Dermis blood vessel endothelial cell (primary cell): ENCODE results near the gene PUS1. TPM values are rescaled to one million over a fixed set of nuclear protein-coding genes. Genes with fewer than 3 reads are reported as not detected.
A peak's percentile ranks its signal among the peaks of the same experiment; 100 is the strongest.
"Not testable (repeated sequence)": the region's sequence is repeated elsewhere in the genome, so short reads cannot be mapped to it uniquely, and the experiment has no call there.

Source experiments
- DNase-seq: peaks from one replicate; pipeline ENCODE4 v3.0.0; 2010
- total RNA-seq: library from RNA; depleted of rRNA; stranded (reverse); fragments of >200 nt; gene quantifications from 2 replicates; pipeline ENCODE4 v1.2.3, GENCODE V29; 2014

Gene PUS1
- 12.3 and 17.6 TPM in 2 replicates for total RNA-seq

DNA sequence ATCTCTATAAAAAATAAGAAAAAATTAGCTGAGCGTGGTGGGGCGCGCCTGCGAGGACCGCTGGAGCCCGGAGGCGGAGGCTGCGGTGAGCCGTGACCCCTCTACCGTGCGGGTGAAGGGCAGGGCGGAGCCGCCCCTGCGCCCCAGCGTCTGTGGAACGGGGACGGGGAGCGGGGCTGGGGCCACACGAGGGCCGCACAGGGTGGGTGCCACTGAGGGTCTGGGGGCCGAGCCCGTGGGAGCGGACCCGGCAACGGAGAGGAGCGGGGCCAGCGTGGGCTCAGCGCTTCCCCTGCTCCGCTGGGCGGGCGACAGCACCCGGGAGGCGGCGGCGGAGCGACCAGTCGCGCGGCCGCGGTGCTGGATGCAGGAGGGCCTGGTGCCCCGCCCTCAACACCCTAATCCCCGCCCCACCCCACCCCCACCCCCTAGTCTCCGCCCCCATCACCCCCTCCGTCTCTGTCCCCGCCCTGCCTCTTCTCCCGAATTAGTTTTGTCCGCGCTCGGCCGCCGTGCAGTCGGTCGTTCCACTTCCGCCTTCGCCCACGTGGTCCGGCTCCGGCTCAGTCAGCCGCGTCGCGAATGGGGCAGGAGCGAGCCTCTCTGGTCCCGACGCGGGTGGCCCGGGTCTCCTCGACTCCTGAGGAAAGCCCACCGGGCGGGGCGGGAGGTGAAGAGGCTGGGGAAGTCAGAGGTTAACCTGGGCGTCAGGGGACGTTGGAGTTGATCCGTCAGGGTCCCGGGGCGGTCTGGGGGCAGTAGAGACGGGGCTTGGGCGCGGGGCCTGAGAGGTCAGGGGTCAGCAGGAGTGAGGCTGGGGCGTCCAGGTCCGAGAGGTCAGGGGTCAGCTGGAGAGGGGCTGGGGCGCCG lies at the start of gene PUS1:
Gene PUS1, plus strand, starts transcription at position 566 of the 870 bp plus-strand sequence. CDS start 447 bp downstream, outside the sequence.
- DNase-seq, result peak; percentile 97

DNA sequence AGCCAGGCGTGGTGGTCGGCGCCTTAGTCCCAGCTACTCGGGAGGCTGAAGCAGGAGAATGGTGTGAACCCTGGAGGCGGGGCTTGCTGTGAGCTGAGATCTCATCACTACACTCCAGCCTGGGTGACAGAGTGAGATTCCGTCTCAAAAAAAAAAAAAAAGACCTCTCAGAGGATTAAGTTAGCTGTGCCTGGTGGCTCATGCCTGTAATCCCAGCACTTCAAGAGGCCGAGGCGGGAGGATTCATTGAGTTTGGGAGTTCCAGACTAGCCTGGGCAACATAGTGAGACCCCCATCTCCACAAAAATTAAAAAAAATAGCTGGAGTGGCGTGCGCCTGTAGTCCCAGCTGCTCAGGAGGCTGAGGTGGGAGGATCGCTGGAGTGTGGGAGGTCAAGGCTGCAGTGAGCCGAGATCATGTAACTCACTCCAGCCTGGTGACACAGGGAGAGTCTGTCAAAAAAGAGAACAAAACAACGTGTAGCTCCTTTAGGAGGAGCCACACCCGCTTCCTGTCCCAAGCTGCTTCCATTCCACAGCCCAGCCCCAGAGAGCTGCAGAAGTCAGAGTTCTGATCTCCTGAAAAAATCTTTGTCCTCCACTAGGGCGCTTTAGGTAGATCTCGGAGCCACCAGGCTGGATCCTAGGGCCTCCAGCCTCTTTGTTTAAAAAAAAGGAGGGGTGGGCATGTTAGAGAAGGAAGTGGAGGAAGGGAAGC lies 46.1 kb upstream of the PUS1 start:
- DNase-seq, result no peak

DNA sequence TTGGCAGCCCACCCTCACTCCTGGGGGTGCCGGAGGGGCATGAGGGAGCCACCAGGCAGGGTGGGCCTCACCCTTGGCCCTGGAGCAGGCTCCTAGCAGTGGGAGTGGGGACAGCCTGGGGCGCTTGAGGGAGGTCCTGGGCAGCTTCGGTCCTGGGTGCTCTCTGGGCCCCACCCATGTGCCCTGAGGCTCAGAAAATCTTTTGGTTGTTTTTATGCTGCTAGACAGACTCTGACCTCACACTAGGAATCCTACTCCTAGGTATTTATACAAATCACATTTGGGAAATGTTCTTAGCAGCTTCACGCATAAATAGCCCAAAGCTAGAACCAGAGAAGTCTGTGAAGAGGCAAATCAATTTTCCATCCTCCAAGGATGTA lies 45.6 kb upstream of the PUS1 start:
- DNase-seq, result no peak

DNA sequence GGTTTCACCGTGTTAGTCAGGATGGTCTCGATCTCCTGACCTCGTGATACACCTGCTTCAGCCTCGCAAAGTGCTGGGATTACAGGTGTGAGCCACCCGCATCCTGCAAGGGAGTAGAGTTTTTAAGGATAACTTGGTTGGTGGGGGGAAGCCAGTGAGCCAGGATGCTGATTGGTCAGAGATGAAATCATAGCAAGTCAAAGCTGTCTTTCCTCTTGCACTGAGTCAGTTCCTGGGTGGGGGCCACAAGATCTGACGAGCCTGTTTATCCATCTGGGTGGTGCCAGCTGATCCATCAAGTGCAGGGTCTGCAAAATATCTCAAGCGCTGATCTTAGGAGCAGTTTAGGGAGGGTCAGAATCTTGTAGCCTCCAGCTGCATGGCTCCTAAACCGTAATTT lies 44.0 kb upstream of the PUS1 start:
- not testable (repeated sequence) for DNase-seq

DNA sequence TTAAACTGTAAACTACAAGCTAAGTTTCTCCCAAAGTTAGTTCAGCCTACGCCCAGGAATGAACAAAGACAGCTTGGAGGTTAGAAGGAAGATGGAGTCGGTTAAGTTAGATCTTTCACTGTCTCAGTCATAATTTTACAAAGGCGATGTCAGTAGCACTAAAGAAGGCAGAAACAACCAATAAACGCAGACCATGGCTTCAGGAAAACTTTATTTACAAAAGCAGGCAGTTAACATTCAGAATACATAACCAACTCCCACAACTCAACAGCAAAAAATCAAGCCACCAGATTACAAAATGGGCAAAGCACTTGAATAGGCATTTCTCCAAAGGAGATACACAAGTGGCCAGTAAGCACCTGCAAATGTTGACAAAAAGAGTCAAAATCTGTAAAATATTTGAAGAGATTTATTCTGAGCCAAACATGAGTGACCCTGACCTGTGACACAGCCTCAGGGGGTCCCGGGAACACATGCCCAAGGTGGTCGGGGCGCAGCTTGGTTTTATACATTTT lies 43.5 kb upstream of the PUS1 start:
- DNase-seq, result no peak

DNA sequence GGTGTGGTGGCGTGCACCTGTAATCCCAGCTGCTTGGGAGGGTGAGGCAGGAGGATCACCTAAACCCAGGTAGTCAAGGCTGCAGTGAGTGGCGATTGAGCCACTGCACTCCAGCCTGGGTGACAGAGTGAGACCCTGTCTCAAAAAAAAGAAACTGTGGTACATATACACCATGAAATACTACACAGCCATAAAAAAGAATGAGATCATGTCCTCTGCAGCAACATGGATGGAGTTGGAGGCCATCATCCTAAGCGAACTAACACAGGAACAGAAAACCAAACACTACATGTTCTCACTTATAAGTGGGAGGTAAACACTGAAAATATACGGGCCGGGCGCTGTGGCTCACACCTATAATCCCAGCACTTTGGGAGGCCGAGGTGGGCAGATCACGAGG lies 37.4 kb upstream of the PUS1 start:
- not testable (repeated sequence) for DNase-seq

DNA sequence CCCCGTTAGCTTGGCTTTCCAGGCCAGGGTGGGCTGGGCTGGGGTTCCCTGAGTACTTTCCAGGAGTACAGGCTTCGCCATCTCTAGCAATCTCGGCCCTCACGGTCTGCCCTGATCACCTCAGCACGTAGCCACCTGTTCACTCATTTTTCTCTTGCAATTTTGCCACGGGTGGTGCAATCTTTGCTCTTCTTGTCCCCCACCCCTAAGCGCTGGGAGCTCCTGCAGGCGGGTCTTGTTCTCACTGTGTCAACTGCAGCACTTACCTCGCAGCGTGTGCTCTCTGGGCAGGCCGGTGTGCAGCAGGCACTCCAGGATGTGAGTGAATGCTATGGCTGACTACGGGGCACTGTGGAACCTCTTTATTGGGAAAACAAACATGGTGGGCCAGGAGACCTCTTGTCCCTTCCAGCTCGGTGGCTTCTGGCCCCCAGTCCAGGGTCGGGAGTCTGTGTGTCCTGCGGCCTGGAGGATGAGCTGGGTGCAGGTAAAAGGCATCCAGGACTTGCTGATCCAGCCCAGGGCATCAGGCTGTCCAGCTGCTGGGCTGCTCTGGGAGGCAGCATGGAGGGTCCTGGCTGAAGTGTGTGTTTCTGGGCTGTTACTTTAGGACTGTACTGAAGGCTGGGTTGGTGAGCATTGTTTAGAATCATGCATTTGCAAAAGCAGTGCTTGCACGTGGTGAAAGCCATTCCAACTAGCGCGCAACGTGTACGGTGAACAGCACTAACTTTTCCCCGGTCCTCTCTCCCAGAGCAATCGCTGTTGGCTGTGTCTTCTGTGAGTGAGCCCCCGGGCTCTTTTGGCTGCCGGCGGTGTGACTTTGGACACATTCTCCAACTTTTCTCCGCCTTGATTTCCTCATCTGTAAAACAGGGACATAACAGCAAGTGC lies 36.1 kb upstream of the PUS1 start:
- DNase-seq, result no peak

DNA sequence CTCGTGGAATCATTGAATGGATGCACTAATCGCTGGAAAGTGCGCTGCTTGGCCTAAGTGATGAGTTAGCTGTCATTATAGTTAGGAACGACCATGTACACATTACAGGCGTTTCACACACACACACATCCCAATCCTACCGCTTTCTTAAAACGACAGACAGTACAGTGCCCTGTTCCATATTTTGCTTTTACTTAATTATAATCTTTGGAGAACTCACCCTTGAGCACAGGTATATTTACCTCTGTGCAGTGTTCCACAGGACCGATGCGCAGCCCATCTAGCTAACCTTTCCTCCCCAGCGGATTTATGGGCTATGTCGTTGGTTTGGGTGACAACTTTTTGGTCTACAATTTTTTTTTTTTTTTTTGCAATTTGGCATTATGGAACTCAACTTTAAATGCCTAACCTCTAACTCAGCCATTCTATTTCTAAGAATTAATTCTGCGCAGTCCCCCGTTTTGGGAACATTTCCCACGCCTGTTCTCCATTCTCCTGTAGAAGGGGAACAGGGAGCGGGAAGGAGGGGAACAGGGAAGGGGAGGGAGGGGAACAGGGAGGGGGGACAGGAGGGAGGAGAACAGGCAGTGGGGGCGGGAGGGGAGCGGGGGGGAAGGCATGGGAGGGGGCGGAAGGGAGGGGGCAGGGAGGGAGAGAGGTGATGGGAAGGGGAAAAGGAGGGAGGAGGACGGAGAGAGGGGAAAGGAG lies 35.3 kb upstream of the PUS1 start:
- no peak for DNase-seq

DNA sequence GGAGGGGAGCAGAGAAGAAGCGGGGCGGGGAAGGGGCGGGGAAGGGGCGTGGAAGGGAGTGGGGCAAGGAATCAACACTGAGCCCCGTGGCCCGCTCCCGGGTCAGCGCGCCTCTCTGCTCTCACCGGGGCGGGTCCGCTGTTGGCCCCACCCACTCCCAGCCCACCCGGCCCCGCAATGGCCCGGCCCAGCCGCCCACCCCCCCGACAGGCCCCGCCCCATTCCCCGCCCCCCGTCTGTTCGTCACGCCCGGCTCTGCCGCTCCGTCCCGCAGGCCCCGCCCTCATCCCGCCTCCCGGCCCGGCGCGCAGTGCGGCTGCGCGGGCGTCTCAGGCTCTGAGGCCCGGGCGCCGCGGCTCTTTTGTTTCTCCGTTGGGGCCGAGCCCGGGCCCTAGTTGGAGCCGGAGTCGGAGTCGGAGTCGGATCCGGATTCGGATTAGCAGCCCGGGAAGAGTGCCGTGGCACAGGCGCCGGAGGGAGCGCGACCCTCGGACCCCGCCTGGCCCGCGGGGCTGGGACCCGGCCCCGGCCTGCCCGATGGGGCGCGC lies 34.7 kb upstream of the PUS1 start, which contains the start of gene ULK1:
Gene ULK1, plus strand, starts transcription at position 310 of the 548 bp plus-strand sequence. CDS start 380 bp downstream, outside the sequence.
- peak; percentile 92 for DNase-seq

DNA sequence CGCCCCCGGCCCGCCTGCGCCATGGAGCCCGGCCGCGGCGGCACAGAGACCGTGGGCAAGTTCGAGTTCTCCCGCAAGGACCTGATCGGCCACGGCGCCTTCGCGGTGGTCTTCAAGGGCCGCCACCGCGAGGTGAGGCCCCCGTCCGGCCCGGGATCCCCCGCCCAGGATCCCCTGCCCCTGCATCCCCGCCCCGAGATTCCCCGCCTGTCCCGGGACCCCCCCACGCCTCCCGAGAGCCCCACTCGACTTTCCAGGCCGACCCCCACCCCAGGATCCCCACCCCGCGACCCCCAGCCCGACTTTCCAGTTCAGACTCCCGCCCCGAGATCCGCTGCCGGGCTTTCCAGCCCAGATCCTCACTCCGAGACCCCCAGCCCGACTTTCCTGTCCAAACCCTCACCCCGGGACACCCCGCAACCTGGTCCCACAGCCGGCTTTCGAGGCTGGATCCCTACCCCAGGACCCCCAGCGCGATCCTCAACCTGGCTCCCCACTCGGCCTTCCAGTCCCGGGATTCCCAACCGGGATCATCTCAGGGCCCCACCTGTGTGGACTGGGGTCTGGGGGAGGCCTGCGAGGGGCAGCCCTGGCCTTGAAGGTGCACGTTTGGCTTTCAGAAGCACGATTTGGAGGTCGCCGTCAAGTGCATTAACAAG lies 34.0 kb upstream of the PUS1 start:
- peak; percentile 24 for DNase-seq

DNA sequence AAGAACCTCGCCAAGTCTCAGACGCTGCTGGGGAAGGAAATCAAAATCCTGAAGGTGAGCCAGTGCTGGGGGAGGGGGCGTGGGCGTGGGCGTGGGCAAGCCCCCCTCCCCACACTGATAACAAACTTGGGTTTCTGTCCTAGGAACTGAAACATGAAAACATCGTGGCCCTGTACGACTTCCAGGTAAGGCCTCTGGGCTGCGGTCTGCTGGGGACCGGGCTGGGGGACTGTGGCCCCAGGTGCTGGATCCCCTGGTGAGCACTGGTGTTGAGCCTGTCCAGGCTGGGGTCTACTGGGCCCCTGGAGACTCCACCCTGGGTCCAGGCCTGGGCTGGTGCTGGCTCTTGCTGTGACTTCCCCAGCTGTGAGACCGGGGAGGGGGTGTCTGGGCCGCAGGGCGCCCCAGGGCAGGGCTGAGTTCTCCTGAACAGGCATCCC lies 33.4 kb upstream of the PUS1 start:
- no peak for DNase-seq

DNA sequence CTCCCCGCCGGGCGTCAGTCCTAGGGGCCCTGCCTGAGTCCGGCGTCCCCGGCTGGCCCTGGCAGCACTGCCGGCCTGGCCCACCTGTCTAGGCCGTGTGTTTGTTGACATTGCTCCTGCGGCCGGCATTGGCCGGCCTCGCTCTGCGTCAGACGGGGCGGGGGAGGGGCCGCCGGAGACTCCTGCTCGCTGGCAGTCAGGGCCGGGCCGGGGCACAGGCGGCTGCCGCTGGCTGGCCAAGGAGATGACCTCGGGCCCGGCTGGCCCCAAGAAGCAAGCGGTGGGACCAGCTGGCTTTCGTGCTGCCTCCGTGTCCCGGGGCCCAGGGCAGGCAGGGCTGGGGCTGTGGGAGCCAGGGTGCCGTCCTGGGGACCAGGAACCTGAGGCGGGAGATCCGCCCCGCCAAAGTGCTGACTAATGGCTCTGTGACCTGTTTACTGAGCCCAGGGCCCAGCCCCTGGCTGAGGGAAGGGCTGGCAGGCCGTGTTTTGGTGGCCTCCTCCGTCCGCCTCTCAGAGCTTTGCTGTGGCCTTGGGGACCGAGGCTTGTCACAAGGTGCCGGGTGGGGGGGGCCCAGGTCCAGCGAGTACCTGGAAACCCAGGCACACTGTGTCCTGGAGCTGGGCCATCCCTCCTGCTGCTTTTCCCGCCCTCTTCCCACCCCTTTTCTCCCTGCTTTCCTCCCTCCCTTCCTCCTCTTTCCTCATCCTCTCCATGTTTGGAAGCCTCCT lies 32.8 kb upstream of the PUS1 start:
- peak; percentile 91 for DNase-seq

DNA sequence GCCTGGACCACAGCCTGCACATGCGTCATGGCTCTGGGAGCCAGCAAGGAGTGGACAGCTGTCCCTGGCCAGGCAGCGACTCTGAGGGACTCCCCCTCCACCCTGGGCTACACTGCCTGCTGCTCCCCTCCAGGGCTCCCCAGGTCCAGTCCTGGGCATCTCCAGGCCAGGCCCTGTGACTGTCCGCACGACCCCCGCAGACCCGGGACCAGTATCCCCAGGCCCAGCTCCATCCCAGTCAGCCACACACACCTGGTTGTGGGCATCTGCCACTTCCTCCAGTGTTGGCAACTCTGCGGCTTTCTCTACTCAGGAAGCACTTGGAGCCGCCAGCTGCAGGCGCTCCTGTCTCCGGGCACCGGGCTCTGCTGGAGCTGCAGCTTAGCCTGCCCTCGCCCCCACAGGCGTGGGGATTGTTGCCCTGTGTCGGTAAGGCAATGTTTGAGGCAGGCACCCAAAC lies 32.2 kb upstream of the PUS1 start:
- DNase-seq, result peak; percentile 30

DNA sequence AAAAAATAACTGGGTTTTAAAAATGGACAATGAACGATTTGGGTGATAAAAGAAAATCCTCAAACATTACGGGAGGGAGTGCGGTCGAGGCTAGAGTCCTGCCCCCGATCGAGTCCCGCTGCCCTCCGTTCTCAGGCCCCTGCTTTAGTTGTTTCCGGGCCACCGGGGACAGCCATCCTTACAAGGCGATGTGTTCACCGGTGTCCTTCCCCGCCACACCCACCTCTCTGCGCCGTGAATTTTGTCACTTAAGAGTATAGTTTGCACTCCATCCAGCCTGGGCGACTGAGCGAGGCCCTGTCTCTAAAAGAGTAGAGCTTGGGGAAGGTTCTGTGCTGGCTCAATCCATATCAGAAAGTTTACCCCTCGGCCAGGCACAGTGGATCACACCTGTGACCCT lies 31.8 kb upstream of the PUS1 start:
- DNase-seq, result no peak

DNA sequence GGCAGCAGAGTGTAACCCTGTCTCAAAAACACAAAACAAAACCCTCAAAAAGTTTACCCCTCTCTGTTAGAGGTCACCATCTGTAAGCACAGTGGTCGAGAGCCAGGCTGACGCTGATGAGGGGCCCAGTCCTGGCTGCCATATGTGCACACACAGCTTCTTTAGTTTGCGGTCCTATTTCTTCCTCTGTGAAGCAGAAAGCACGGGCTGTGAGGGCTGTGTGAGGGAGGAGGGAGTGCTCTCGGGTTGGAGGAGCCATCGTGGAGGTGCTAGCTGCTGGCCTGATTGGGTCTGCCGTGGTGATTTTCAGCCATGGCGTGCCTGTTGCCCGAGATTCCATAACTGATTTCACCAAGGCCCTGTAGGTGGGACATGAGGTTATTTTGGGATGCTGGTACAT lies 31.2 kb upstream of the PUS1 start:
- DNase-seq, result no peak

DNA sequence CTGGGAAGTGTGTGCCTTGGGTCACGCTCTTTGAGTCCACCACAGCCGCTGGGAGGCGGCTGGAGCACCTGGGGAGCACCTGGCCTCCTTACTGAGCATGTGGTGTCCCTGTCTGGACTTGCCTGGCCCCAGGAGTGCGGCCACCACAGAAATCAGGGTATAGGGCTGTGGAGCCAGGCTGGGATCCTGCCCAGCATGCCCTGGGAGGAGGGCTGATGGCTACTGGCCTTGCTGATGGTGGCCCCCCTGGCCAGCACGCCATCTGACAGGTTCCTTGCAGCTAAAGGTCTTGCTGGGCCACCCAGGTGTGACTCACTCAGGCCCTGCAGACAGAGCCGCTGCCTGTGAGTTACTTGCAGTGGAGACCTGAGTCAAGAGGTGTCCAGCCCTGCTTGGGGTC lies 28.7 kb upstream of the PUS1 start:
- no peak for DNase-seq

DNA sequence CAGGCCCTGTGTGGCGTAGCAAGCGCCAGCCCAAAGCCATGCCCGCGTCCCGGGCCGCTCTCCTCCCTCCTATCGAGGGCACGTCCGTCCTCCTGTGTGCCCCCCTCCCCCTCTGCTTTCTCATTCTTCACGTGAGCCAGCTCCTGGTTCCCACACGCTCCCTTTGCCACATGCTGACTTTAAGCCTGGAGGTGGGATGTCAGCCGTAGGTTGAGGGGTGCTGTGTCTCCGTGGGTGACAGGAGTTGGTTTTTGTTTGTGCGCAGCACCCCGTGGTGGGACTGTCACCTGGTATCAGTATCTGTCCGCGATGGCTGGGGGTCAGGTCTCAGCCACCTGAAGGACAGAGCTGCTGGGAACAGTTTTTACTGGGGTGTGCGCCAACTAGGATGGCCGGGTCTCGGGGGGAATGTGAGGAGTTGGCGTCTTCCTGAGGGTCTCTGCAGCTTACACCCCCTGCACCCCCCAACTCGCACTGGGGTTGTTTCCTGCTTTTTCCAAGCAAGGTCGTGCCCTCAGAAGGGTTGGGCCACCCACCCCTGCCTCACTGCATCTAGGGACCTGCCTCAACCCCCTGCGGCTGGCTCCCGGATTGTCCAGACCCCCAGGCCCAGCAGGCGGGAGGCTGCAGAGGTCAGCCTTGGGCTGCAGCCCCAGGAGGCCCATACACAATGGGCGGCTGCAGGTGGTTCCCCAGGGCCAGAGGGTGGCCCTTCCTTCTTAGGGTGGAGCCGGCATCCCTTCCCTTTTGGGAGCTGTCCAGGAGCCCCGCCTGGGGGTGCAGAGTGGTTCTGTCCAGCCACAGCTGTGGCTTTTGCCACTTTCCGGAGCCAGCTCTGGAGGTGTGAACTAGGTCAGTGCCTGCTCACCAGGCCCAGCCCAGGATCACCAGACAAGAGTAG lies 27.4 kb upstream of the PUS1 start:
- DNase-seq, result no peak

DNA sequence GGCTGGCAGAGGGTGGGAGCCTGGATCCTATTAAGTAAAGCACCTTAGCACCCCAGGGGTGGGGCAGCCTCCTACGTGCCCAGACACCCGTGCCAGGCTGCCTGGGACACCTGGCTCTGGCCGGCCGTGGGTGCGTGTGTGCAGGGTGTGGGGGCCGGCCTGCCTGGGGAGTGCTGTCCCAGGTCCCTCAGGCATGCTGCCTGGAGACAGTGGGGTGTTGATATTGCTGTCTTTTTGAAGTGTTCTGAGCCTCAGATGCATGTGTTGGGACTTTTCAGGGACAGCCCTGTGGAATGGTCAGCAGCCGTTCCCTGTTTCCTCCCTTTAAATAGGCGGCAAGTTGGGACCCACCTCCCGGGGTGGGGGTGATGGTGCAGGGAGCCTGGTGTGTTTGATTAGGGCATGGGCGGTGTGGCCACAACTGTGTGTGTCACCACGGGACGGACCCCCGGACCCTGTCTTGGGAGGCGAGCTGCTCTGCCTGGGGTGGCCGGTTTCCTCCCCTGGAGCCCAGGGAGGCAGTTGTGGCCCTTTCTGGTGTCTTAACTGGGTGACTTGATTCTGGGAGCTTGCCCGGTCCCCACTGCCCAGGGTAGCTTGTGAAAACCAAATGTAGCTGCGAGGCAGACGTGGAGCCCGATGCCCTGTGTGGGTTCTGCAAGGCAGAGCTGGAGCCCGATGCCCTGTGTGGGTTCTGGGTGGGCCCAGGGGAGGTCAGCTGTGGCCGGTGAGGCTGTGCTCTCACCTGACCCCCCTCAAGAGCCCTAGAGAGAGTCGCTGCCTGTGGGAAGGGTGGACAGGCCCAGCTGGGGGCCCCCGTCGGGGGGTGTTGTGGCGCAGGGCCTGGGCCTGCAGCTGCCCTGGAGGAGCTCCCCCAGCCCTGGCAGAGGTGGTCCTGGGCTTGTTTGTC lies 26.5 kb upstream of the PUS1 start:
- no peak for DNase-seq
